Liver (tissue), 9 donors: Measurements from ENCODE around the gene AJAP1. TPM values are rescaled to one million over a fixed set of nuclear protein-coding genes. Genes with fewer than 3 reads are reported as not detected.

Source experiments
- DNase-seq: peaks from one replicate; pipeline ENCODE4 v3.0.0-alpha.2; 2017; ENCODE audit warnings: low spot score
- H3K27ac ChIP-seq, 2 donors: one replicate each; pipeline ENCODE4 v1.7.0; 2013; ENCODE audit warnings: inconsistent platforms in 2 of 2, low read length in 2 of 2, control low read depth in 1 of 2, low read depth in 1 of 2, mild to moderate bottlenecking in 1 of 2
- H3K27me3 ChIP-seq, 4 donors: one replicate each; pipeline versions ENCODE4 v1.6.1 to v1.7.0; 2013; ENCODE audit warnings: low read length in 3 of 4, inconsistent platforms in 1 of 4, mild to moderate bottlenecking in 1 of 4, moderate library complexity in 1 of 4; ENCODE audit not compliant: control insufficient read depth in 4 of 4, insufficient read depth in 4 of 4
- H3K36me3 ChIP-seq, 4 donors: one replicate each; pipeline versions ENCODE4 v1.6.1 to v1.7.0; 2013; ENCODE audit warnings: low read length in 3 of 4, mild to moderate bottlenecking in 3 of 4, low read depth in 1 of 4, moderate library complexity in 1 of 4; ENCODE audit not compliant: control insufficient read depth in 4 of 4, insufficient read depth in 3 of 4
- H3K4me1 ChIP-seq, 4 donors: one replicate each; pipeline versions ENCODE4 v1.6.1 to v1.7.0; 2013; ENCODE audit warnings: low read length in 3 of 4, mild to moderate bottlenecking in 3 of 4, moderate library complexity in 1 of 4; ENCODE audit not compliant: control insufficient read depth in 4 of 4, insufficient read depth in 4 of 4
- H3K4me3 ChIP-seq, 3 donors: one replicate each; pipeline versions ENCODE4 v1.6.1 to v1.7.0; 2013; ENCODE audit warnings: low read length in 3 of 3, control low read depth in 1 of 3, low read depth in 1 of 3, mild to moderate bottlenecking in 1 of 3
- H3K9ac ChIP-seq, 2 donors: one replicate each; pipeline ENCODE4 v1.7.0; 2013; ENCODE audit warnings: low read length in 2 of 2, mild to moderate bottlenecking in 2 of 2, moderate library complexity in 2 of 2, control low read depth in 1 of 2, low read depth in 1 of 2
- H3K9me3 ChIP-seq, 4 donors: one replicate each; pipeline versions ENCODE4 v1.6.1 to v1.7.0; 2013; ENCODE audit warnings: low read length in 3 of 4; ENCODE audit not compliant: control insufficient read depth in 4 of 4
- ATF3 ChIP-seq: IDR thresholded peaks from 2 replicates; pipeline ENCODE4 v1.6.1; 2016; ENCODE audit warnings: antibody characterized with exemption
- CTCF ChIP-seq: fragments of 150-350 bp; IDR thresholded peaks from 2 replicates; pipeline ENCODE4 v1.5.1; 2017; ENCODE audit warnings: improper control_type of control experiment, low read depth, low read length; ENCODE audit not compliant: missing input control
- FOXA1 ChIP-seq: IDR thresholded peaks from 2 replicates; pipeline ENCODE4 v1.6.1; 2016; ENCODE audit warnings: antibody characterized with exemption
- FOXA2 ChIP-seq: IDR thresholded peaks from 2 replicates; pipeline ENCODE4 v1.6.1; 2016; ENCODE audit warnings: antibody characterized with exemption
- GABPA ChIP-seq, 2 donors: IDR thresholded peaks in 1 of 2; conservative IDR thresholded peaks in 1 of 2; 2 replicates each; pipeline ENCODE4 v1.6.1; 2016; ENCODE audit warnings: antibody characterized with exemption in 2 of 2, mild to moderate bottlenecking in 1 of 2, moderate library complexity in 1 of 2
- HNF4A ChIP-seq, 2 donors: conservative IDR thresholded peaks; 2 replicates each; pipeline ENCODE4 v1.6.1; 2016; ENCODE audit warnings: antibody characterized with exemption in 2 of 2, mild to moderate bottlenecking in 2 of 2
- HNF4G ChIP-seq: IDR thresholded peaks from 2 replicates; pipeline ENCODE4 v1.6.1; 2016; ENCODE audit warnings: antibody characterized with exemption
- JUND ChIP-seq, 2 donors: IDR thresholded peaks; 2 replicates each; pipeline ENCODE4 v1.6.1; 2016; ENCODE audit warnings: antibody characterized with exemption in 2 of 2
- NR2F2 ChIP-seq: IDR thresholded peaks from 2 replicates; pipeline ENCODE4 v1.6.1; 2016; ENCODE audit warnings: antibody characterized with exemption
- RAD21 ChIP-seq, 2 donors: IDR thresholded peaks; 2 replicates each; pipeline ENCODE4 v1.6.1; 2016; ENCODE audit warnings: antibody characterized with exemption in 2 of 2, mild to moderate bottlenecking in 2 of 2
- REST ChIP-seq: IDR thresholded peaks from 2 replicates; pipeline ENCODE4 v1.6.1; 2016; ENCODE audit warnings: antibody characterized with exemption, mild to moderate bottlenecking
- RXRA ChIP-seq, 2 donors: IDR thresholded peaks; 2 replicates each; pipeline ENCODE4 v1.6.1; 2017 to 2018; ENCODE audit warnings: antibody characterized with exemption in 2 of 2, mild to moderate bottlenecking in 1 of 2
- YY1 ChIP-seq: IDR thresholded peaks from 2 replicates; pipeline ENCODE4 v1.6.1; 2016; ENCODE audit warnings: antibody characterized with exemption, mild to moderate bottlenecking
- WGBS: extraction: QIAGEN DNeasy Blood & Tissue Kit; methylation state at CpG from one replicate; pipeline ENCODE4 v1.1.7; 2013; 5-methylcytosine and 5-hydroxymethylcytosine counted together
- polyA plus RNA-seq, 2 donors: library from polyadenylated mRNA; stranded (reverse) in 1 of 2; unstranded in 1 of 2; fragments of 200-250 nt in 1 of 2; fragments of >200 nt in 1 of 2; fragmentation: Nextera tagmentation in 1 of 2; extraction: Ambion mirVana in 1 of 2; gene quantifications; one replicate each; pipeline versions ENCODE4 v1.2.1 to v1.2.3, GENCODE V29; 2013 to 2015
- total RNA-seq, 2 donors: library from RNA; depleted of rRNA; stranded (reverse); fragments of >200 nt; gene quantifications; one replicate each; pipeline ENCODE4 v1.2.3, GENCODE V29; 2014
- donor health status: healthy.
- donor health status: healthy.
- donor health status: healthy.
- donor health status: healthy.
- donor health status: healthy.

The AJAP1 gene
- total and polyA plus RNA-seq, 4 donors = under 0.01 to 0.21 (median 0.08) TPM; not detected in 1

GRCh38 chr1:4773226-4773625 lies 118.8 kb downstream of the AJAP1 start:
- Histone ChIP-seq H3K4me3 (no peak overlapping the region), H3K9me3 (no peaks in the 10 kb centered on the region), H3K27ac (no peak overlapping the region), H3K36me3 (no peaks in the 10 kb centered on the region), H3K27me3 (no peaks in the 10 kb centered on the region), H3K9ac (no peak overlapping the region), H3K4me1 (no peaks in the 10 kb centered on the region)
- WGBS = 51% methylated on average over 7 of the region's 7 CpGs
- TF ChIP-seq NR2F2 = no peak
- no peak for TF ChIP-seq CTCF
- TF ChIP-seq RXRA (IDR thresholded peaks at IDR 0.05) = no peak
- DNase-seq = no peak

- Histone ChIP-seq H3K27me3 (no peaks in the 10 kb centered on the region), H3K36me3 (no peaks in the 10 kb centered on the region), H3K27ac (no peak overlapping the region), H3K4me1 (no peaks in the 10 kb centered on the region), H3K9ac (no peak overlapping the region), H3K9me3 (no peaks in the 10 kb centered on the region), H3K4me3 (no peak overlapping the region)
- TF ChIP-seq RXRA (IDR thresholded peaks at IDR 0.05) (no peak), HNF4A (conservative IDR thresholded peaks at IDR 0.05) (no peak), ATF3 (no peak), NR2F2 (no peak), RAD21 (IDR thresholded peaks at IDR 0.05) (no peak), FOXA2 (no peak), YY1 (no peak)
- DNase-seq = no peak
- WGBS = 72% methylated on average over 9 of the region's 9 CpGs
Observed at GRCh38 chr1:4775506-4775905, 121.1 kb downstream of the AJAP1 start.

- Histone ChIP-seq H3K4me3 (no peak overlapping the region), H3K9me3 (no peaks in the 10 kb centered on the region), H3K27me3 (no peaks in the 10 kb centered on the region), H3K36me3 (no peaks in the 10 kb centered on the region), H3K4me1 (no peaks in the 10 kb centered on the region), H3K27ac (no peak overlapping the region), H3K9ac (no peak overlapping the region)
- 48% methylated on average over 7 of the region's 7 CpGs for WGBS
- peak in 1 of 2 donors; percentile 32 for TF ChIP-seq RAD21 (IDR thresholded peaks at IDR 0.05)
- TF ChIP-seq JUND (IDR thresholded peaks at IDR 0.05) = no peak
- no peak for TF ChIP-seq HNF4G
- no peak for DNase-seq
Observed at GRCh38 chr1:4778056-4778455, 123.6 kb downstream of the AJAP1 start.

- no peaks in the 10 kb centered on the region for H3K4me1 ChIP-seq
- H3K9ac ChIP-seq = no peak overlapping the region
- H3K4me3 ChIP-seq = no peak overlapping the region
- peaks cover 0 to 2% (median 0%) of the 10 kb centered on the region in 4 donors for H3K9me3 ChIP-seq
- DNase-seq = no peak
- no peaks in the 10 kb centered on the region for H3K36me3 ChIP-seq
- 92% methylated on average over 14 of the region's 14 CpGs for WGBS
- TF ChIP-seq JUND (IDR thresholded peaks at IDR 0.05) = no peak
- TF ChIP-seq RXRA (IDR thresholded peaks at IDR 0.05) = no peak
- TF ChIP-seq FOXA1 = no peak
- TF ChIP-seq REST = no peak
- TF ChIP-seq NR2F2 = no peak
- TF ChIP-seq GABPA (IDR thresholded peaks at IDR 0.05 in 1 of 2, conservative IDR thresholded peaks at IDR 0.05 in 1 of 2) = no peak
- no peaks in the 10 kb centered on the region for H3K27me3 ChIP-seq
- no peak overlapping the region for H3K27ac ChIP-seq
Observed at GRCh38 chr1:4781646-4782045, 127.2 kb downstream of the AJAP1 start.
